ENCODE data around the gene TRIP13. TPM values are rescaled to one million over a fixed set of nuclear protein-coding genes. Genes with fewer than 3 reads are reported as not detected.
"Not testable (repeated sequence)": the region's sequence is repeated elsewhere in the genome, so short reads cannot be mapped to it uniquely, and the experiment has no call there.

TRIP13 gene
- total RNA-seq, 4 donors from 2014 or later, result 1.1 to 1.7 (median 1.3) TPM; not detected in 1

DNA sequence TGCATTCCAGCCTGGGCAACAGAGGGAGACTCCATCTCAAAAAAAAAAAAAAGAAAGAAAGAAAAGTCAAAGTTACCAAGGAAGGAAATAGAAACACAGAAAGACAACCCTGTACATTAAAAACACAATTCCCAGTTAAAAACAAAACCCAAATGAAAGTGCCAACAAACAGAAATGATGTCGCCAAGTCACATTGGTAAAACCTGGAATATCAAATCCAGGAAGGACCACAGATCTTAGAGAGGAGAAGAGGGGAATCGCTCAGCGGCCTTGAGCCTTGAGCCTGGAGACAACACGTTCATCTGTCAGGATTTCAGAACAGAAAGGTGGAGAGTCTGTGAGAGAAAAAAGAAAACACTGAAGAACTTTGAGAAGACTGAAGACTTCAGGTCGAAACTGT is 40.7 kb upstream of the TRIP13 start:
- H3K27ac ChIP-seq, result no peak overlapping the region
- peaks cover 0 to 5% of the 10 kb centered on the region in 2 donors for H3K4me1 ChIP-seq
- H3K27me3 ChIP-seq, result no peaks in the 10 kb centered on the region
- TF ChIP-seq, protein P1, sequence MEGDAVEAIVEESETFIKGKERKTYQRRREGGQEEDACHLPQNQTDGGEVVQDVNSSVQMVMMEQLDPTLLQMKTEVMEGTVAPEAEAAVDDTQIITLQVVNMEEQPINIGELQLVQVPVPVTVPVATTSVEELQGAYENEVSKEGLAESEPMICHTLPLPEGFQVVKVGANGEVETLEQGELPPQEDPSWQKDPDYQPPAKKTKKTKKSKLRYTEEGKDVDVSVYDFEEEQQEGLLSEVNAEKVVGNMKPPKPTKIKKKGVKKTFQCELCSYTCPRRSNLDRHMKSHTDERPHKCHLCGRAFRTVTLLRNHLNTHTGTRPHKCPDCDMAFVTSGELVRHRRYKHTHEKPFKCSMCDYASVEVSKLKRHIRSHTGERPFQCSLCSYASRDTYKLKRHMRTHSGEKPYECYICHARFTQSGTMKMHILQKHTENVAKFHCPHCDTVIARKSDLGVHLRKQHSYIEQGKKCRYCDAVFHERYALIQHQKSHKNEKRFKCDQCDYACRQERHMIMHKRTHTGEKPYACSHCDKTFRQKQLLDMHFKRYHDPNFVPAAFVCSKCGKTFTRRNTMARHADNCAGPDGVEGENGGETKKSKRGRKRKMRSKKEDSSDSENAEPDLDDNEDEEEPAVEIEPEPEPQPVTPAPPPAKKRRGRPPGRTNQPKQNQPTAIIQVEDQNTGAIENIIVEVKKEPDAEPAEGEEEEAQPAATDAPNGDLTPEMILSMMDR (IDR thresholded peaks at IDR 0.05), result no peak
- TF ChIP-seq POLR2A (IDR thresholded peaks at IDR 0.05), result no peak
- DNase-seq, result no peak
- no peak overlapping the region for H3K4me3 ChIP-seq (replicated peaks in 1 of 3)
- no peaks in the 10 kb centered on the region for H3K36me3 ChIP-seq
- WGBS, 2 donors, result 58% methylated on average over 5 of the region's 5 CpGs
- intact Hi-C loops (cut with DNase I), result no loop called here
- H3K9me3 ChIP-seq, result no peaks in the 10 kb centered on the region

DNA sequence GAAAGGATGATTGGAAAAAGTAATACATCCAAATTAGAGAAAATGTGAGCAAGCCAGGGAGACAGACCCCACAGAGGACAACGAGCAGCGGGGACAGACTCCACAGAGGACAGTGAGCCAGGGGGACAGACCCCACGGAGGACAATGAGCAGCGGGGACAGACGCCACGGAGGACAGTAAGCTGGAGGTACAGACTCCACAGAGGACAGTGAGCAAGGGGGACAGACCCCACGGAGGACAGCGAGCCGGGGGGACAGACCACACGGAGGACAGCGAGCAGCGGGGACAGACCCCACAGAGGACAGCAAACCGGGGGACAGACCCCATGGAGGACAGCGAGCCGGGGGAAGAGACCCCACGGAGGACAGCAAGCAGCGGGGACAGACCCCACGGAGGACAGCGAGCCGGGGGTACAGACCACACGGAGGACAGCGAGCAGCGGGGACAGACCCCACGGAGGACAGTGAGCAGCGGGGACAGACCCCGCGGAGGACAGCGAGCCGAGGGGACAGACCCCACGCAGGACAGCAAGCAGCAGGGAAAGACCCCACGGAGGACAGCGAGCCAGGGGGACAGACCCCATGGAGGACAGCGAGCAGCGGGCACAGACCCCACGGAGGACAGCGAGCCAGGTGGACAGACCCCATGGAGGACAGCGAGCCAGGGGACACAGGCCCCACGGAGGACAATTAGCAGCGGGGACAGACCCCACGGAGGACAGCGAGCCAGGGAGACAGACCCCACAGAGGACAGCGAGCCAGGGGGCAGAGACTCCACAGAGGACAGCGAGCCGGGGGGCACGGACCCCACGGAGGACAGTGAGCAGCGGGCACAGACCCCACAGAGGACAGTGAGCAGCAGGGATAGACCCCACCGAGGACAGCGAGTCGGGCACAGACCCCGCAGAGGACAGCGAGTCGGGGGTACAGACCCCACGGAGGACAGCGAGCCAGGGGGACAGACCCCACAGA is 40.0 kb upstream of the TRIP13 start:
- Histone ChIP-seq H3K4me1 (peaks cover 0 to 5% of the 10 kb centered on the region in 2 donors), H3K9me3 (no peaks in the 10 kb centered on the region), H3K4me3 (replicated peaks in 1 of 3) (no peak overlapping the region), H3K36me3 (no peaks in the 10 kb centered on the region), H3K27ac (no peak overlapping the region), H3K27me3 (no peaks in the 10 kb centered on the region)
- 91 to 93% methylated on average over 55 of the region's 55 CpGs for WGBS, 2 donors
- no peak for DNase-seq
- TF ChIP-seq, protein P1 (IDR thresholded peaks at IDR 0.05), result no peak
- no peak for TF ChIP-seq POLR2A (IDR thresholded peaks at IDR 0.05)
- intact Hi-C loops (cut with DNase I), result no loop called here

DNA sequence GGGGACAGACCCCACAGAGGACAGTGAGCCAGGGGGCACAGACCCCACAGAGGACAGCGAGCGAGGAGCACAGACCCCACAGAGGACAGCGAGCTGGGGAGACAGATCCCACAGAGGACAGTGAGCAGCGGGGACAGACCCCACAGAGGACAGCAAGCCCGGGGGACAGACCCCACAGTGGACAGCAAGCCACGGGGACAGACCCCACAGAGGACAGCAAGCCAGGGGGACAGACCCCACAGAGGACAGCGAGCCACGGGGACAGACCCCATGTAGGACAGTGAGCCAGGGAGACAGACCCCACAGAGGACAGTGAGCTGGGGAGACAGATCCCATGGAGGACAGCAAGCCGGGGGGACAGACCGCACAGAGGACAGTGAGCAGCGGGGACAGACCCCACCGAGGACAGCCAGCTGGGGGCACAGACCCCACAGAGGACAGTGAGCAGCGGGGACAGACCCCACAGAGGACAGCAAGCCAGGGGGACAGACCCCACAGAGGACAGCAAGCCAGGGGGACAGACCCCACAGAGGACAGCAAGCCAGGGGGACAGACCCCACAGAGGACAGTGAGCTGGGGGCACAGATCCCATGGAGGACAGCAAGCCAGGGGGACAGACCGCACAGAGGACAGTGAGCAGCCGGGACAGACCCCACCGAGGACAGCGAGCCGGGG is 39.1 kb upstream of the TRIP13 start:
- DNase-seq; H3K4me3 ChIP-seq (replicated peaks in 1 of 3); H3K9me3 ChIP-seq; H3K27me3 ChIP-seq; H3K27ac ChIP-seq; H3K36me3 ChIP-seq; H3K4me1 ChIP-seq; intact Hi-C loops (cut with DNase I): not testable (repeated sequence)
- WGBS, 2 donors, result 79 to 81% methylated on average over 18 of the region's 18 CpGs

DNA sequence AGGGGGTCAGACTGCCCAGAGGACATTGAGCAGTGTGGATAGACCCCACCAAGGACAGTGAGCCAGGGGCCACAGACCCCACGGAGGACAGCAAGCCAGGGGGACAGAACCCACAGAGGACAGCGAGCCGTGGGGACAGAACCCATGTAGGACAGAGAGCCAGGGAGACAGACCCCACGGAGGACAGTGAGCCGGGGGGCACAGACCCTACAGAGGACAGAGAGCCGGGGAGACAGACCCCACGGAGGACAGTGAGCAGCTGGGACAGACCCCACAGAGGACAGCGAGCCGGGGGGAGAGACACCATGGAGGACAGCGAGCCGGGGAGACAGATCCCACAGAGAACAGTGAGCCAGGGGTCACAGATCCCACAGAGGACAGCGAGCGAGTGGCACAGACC is 38.5 kb upstream of the TRIP13 start:
- no peaks in the 10 kb centered on the region for H3K9me3 ChIP-seq
- H3K27ac ChIP-seq, result no peak overlapping the region
- no peaks in the 10 kb centered on the region for H3K36me3 ChIP-seq
- H3K4me3 ChIP-seq (replicated peaks in 1 of 3), result no peak overlapping the region
- intact Hi-C loops (cut with DNase I), result no loop called here
- no peak for TF ChIP-seq POLR2A (IDR thresholded peaks at IDR 0.05)
- TF ChIP-seq, protein P1 (IDR thresholded peaks at IDR 0.05), result no peak
- H3K4me1 ChIP-seq, result peaks cover 0 to 5% of the 10 kb centered on the region in 2 donors
- DNase-seq, result no peak
- no peaks in the 10 kb centered on the region for H3K27me3 ChIP-seq
- WGBS, 2 donors, result 90% methylated on average over 13 of the region's 13 CpGs

DNA sequence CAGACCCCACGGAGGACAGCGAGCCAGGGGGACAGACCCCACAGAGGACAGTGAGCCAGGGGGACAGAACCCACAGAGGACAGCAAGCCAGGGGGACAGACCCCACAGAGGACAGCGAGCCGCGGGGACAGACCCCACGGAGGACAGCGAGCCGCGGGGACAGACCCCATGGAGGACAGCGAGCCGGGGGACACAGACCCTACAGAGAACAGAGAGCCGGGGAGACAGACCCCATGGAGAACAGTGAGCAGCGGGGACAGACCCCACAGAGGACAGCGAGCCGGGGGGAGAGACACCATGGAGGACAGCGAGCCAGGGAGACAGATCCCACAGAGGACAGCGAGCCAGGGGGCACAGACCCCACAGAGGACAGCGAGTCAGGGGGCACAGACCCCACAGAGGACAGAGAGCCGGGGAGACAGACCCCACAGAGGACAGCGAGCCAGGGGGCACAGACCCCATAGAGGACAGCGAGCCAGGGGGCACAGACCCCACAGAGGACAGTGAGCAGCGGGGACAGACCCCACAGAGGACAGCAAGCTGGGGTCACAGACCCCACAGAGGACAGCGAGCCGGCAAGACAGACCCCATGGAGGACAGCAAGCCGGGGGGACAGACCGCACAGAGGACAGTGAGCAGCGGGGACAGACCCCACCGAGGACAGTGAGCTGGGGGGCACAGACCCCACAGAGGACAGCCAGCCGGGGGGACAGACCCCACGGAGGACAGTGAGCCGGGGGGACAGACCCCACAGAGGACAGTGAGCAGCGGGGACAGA is 37.5 kb upstream of the TRIP13 start:
- WGBS, 2 donors, result 87 to 89% methylated on average over 30 to 32 of the region's 32 CpGs
- no peaks in the 10 kb centered on the region for H3K9me3 ChIP-seq
- no peaks in the 10 kb centered on the region for H3K36me3 ChIP-seq
- no peak for DNase-seq
- no peak overlapping the region for H3K4me3 ChIP-seq (replicated peaks in 1 of 3)
- no peak for TF ChIP-seq POLR2A (IDR thresholded peaks at IDR 0.05)
- TF ChIP-seq, protein P1 (IDR thresholded peaks at IDR 0.05), result no peak
- intact Hi-C loops (cut with DNase I), result no loop called here
- no peaks in the 10 kb centered on the region for H3K4me1 ChIP-seq
- no peak overlapping the region for H3K27ac ChIP-seq
- no peaks in the 10 kb centered on the region for H3K27me3 ChIP-seq

All from thyroid gland (tissue), 4 donors.